Effector memory CD4-positive, alpha-beta T cell (primary cell): ENCODE data around the gene LRBA.

Experiments
- DNase-seq, 3 donors: peaks; one replicate each; pipeline ENCODE4 v3.0.0-alpha.2; 2020
- H3K27ac ChIP-seq: 2 replicates; pipeline ENCODE4 v1.7.0; 2013; ENCODE audit warnings: mild to moderate bottlenecking, low read length, moderate library complexity; ENCODE audit not compliant: insufficient read depth, poor library complexity, severe bottlenecking
- H3K27me3 ChIP-seq: replicated peaks from 2 replicates; pipeline ENCODE4 v1.7.0; 2013; ENCODE audit warnings: mild to moderate bottlenecking, low read length; ENCODE audit not compliant: insufficient read depth, control insufficient read depth, poor library complexity, severe bottlenecking
- H3K36me3 ChIP-seq: 2 replicates; pipeline ENCODE4 v1.7.0; 2013; ENCODE audit warnings: mild to moderate bottlenecking, low read length, moderate library complexity; ENCODE audit not compliant: control insufficient read depth, insufficient read depth
- H3K4me1 ChIP-seq: 2 replicates; pipeline ENCODE4 v1.7.0; 2013; ENCODE audit warnings: low read length, mild to moderate bottlenecking; ENCODE audit not compliant: control insufficient read depth, insufficient read depth, poor library complexity, severe bottlenecking
- H3K4me3 ChIP-seq: 2 replicates; pipeline ENCODE4 v1.7.0; 2013; ENCODE audit warnings: low read length, low read depth, mild to moderate bottlenecking; ENCODE audit not compliant: insufficient read depth, poor library complexity, severe bottlenecking
- H3K9me3 ChIP-seq: 2 replicates; pipeline ENCODE4 v1.7.0; 2013; ENCODE audit warnings: mild to moderate bottlenecking, low read length, moderate library complexity; ENCODE audit not compliant: control insufficient read depth

Gene LRBA

GRCh38 chr4:150366487-150366999 lies 648.5 kb downstream of the LRBA start:
- DNase-seq = no peak
- H3K4me1 ChIP-seq = no peaks in the 10 kb centered on the region
- no peak overlapping the region for H3K4me3 ChIP-seq
- no peaks in the 10 kb centered on the region for H3K27me3 ChIP-seq
- no peak overlapping the region for H3K27ac ChIP-seq
- no peaks in the 10 kb centered on the region for H3K36me3 ChIP-seq
- H3K9me3 ChIP-seq = no peaks in the 10 kb centered on the region

- DNase-seq = no peak
- Histone ChIP-seq H3K27ac (no peak overlapping the region), H3K4me3 (no peak overlapping the region), H3K9me3 (no peaks in the 10 kb centered on the region), H3K36me3 (no peaks in the 10 kb centered on the region), H3K4me1 (no peaks in the 10 kb centered on the region), H3K27me3 (no peaks in the 10 kb centered on the region)
These were observed 651.1 kb downstream of the LRBA start for GRCh38 chr4:150363721-150364688.

- no peak for DNase-seq
- Histone ChIP-seq H3K27ac (no peak overlapping the region), H3K9me3 (no peaks in the 10 kb centered on the region), H3K4me1 (no peaks in the 10 kb centered on the region), H3K4me3 (no peak overlapping the region), H3K27me3 (no peaks in the 10 kb centered on the region), H3K36me3 (no peaks in the 10 kb centered on the region)
These were observed 656.4 kb downstream of the LRBA start for GRCh38 chr4:150358691-150359090.

GRCh38 chr4:150357829-150358228 lies 657.3 kb downstream of the LRBA start:
- no peaks in the 10 kb centered on the region for H3K4me1 ChIP-seq
- H3K36me3 ChIP-seq = no peaks in the 10 kb centered on the region

GRCh38 chr4:150355858-150356455 lies 659.1 kb downstream of the LRBA start:
- H3K27me3 ChIP-seq = no peaks in the 10 kb centered on the region
- no peak for DNase-seq
- H3K27ac ChIP-seq = no peak overlapping the region
- H3K4me1 ChIP-seq = no peaks in the 10 kb centered on the region
- no peaks in the 10 kb centered on the region for H3K36me3 ChIP-seq
- H3K4me3 ChIP-seq = no peak overlapping the region
- H3K9me3 ChIP-seq = no peaks in the 10 kb centered on the region

More at GRCh38 chr4:150357829-150358228, 657.3 kb downstream of the LRBA start:
- Histone ChIP-seq H3K27me3 (no peaks in the 10 kb centered on the region), H3K9me3 (no peaks in the 10 kb centered on the region), H3K27ac (no peak overlapping the region), H3K4me3 (no peak overlapping the region)
- no peak for DNase-seq

- no peak overlapping the region for H3K4me3 ChIP-seq
- no peak for DNase-seq
- H3K27ac ChIP-seq = no peak overlapping the region
- no peaks in the 10 kb centered on the region for H3K9me3 ChIP-seq
- no peaks in the 10 kb centered on the region for H3K4me1 ChIP-seq
- H3K36me3 ChIP-seq = no peaks in the 10 kb centered on the region
- no peaks in the 10 kb centered on the region for H3K27me3 ChIP-seq
These were observed 659.7 kb downstream of the LRBA start for GRCh38 chr4:150355418-150355817.

- Histone ChIP-seq H3K9me3 (no peaks in the 10 kb centered on the region), H3K36me3 (peaks cover under 1% of the 10 kb centered on the region), H3K27me3 (no peaks in the 10 kb centered on the region), H3K27ac (no peak overlapping the region), H3K4me1 (no peaks in the 10 kb centered on the region), H3K4me3 (no peak overlapping the region)
- no peak for DNase-seq
These were observed 660.8 kb downstream of the LRBA start for GRCh38 chr4:150354214-150354796.

- Histone ChIP-seq H3K9me3 (no peaks in the 10 kb centered on the region), H3K4me1 (no peaks in the 10 kb centered on the region), H3K27ac (no peak overlapping the region), H3K4me3 (no peak overlapping the region), H3K36me3 (peaks cover 6% of the 10 kb centered on the region), H3K27me3 (no peaks in the 10 kb centered on the region)
- DNase-seq = no peak
These were observed 667.0 kb downstream of the LRBA start for GRCh38 chr4:150348079-150348478.

- no peaks in the 10 kb centered on the region for H3K27me3 ChIP-seq
- H3K4me1 ChIP-seq = no peaks in the 10 kb centered on the region
- H3K9me3 ChIP-seq = no peaks in the 10 kb centered on the region
- no peak overlapping the region for H3K27ac ChIP-seq
- no peak overlapping the region for H3K4me3 ChIP-seq
- peaks cover 6% of the 10 kb centered on the region for H3K36me3 ChIP-seq
- DNase-seq = no peak
These were observed 669.8 kb downstream of the LRBA start for GRCh38 chr4:150345207-150345744.
